Measurements from ENCODE around the gene CALML4.
"Not testable (repeated sequence)": the region's sequence is repeated elsewhere in the genome, so short reads cannot be mapped to it uniquely, and the experiment has no call there.

CALML4 gene

GRCh38 chr15:68208136-68208535, 3.0 kb upstream of the CALML4 start:
- DNase-seq (ENCODE audit: low read depth in 2 of 2): no peak

DNA sequence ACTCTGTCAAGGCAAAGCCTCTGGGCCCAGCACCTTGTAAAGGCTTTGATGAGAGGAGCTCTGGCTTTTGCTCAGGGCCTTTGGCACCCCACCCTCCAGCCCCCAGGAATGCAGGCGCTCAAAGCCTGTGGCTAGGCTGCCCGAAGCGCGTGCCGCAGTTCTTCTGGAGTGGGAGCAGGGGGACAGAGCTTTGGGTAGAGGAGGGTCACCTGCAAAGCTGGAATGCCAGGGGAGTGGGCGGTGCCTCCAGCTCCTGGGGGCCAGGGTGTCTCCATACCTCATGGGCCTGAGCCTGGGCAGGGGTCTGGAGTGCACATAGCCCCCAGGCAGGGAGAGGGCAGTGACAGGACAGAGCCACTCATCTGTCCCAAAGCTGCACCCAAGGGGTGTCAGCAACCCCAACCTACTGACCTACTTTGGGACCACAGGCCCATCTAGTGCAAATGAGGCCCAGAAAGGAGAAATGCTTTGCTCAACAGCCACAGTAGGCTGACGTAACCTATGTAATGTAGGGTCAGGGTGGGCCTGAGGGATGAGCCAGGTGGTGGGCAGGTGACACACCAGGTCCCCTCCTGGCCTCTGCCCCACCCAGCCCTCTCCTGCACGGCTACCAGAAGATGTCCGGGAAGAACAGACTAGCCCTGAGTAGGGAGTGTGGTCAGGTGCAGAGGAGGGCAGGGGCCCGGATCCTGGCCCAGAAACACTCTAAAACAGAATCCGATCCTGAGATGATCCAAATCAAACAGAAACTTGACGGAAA, 2.2 kb upstream of the CALML4 start:
- no peak for DNase-seq (ENCODE audit: low read depth in 2 of 2)

- no peak for DNase-seq (ENCODE audit: low read depth in 2 of 2)
Measured at GRCh38 chr15:68206711-68207151, 1.6 kb upstream of the CALML4 start.

- DNase-seq (ENCODE audit: low read depth in 2 of 2): no peak
Measured at GRCh38 chr15:68205954-68206539, 915 bp upstream of the CALML4 start.

DNA sequence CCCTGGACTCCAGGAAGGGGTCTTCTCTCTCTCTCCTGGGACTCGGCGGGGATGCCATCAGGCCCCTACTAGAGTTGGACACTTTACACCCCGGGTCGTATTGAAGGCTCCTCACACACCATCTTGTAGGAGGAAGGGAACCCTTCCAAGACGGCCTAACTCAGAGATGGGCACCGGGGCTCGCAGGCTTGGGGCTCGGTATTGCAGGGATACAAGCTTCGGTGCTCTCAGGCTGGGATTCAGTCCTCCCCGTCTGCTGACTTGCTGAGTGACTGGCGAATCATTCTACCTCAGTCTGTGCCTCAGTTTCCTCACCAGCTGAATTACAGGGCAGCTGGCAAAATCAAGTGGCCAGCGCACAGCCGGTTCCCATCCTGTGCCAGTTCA, 419 bp upstream of the CALML4 start:
- DNase-seq (ENCODE audit: low read depth in 2 of 2): no peak

- no peak for DNase-seq (ENCODE audit: low read depth in 2 of 2)
Measured at GRCh38 chr15:68204361-68204760, 771 bp downstream of the CALML4 start.

GRCh38 chr15:68203956-68204355, 1.2 kb downstream of the CALML4 start:
- DNase-seq (ENCODE audit: low read depth in 2 of 2): no peak

DNA sequence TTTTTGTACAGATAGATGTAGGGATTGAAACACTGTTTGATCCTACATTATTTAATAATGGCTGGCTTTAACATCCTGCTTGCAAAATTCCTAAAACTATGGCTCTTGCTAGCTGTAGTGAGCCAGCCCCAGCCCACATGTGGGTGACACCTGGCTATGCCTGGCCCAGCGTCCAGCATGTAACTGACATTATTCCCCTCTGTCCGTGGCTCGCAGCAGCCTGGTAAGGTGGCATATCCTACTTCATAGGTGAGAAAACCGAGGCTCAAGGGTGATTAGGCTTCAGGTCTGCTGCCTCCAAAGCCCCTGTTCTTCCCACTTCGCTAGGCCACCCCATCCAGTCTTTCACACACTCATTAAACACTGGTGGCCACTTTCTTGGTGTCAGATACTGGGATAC, 1.6 kb downstream of the CALML4 start:
- DNase-seq (ENCODE audit: low read depth in 2 of 2): no peak

DNA sequence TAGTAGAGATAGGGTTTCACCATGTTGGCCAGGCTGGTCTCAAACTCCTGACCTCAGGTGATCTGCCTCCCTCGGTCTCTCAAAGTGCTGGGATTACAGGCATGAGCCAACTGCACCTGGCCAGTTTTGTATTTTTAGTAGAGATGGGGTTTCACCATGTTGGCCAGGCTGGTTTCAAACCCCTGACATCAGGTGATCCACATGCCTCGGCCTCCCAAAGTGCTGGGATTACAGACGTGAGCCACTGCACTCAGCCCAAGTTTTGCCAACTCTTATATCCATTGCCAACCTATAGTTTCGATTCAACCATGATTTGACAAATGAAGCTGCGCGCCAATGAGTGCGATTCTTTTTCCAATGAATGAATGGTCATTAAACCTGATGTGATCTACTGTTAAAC, 2.1 kb downstream of the CALML4 start:
- not testable (repeated sequence) for DNase-seq (ENCODE audit: low read depth in 2 of 2)

- no peak for DNase-seq (ENCODE audit: low read depth in 2 of 2)
Measured at GRCh38 chr15:68201879-68202261, 3.3 kb downstream of the CALML4 start.

- no peak for DNase-seq (ENCODE audit: low read depth in 2 of 2)
Measured at GRCh38 chr15:68201153-68201878, 3.8 kb downstream of the CALML4 start.

GRCh38 chr15:68200016-68200861, 4.9 kb downstream of the CALML4 start:
- DNase-seq (ENCODE audit: low read depth in 2 of 2): no peak

- DNase-seq (ENCODE audit: low read depth in 2 of 2): no peak
Measured at GRCh38 chr15:68199340-68199739, 5.8 kb downstream of the CALML4 start.

DNA sequence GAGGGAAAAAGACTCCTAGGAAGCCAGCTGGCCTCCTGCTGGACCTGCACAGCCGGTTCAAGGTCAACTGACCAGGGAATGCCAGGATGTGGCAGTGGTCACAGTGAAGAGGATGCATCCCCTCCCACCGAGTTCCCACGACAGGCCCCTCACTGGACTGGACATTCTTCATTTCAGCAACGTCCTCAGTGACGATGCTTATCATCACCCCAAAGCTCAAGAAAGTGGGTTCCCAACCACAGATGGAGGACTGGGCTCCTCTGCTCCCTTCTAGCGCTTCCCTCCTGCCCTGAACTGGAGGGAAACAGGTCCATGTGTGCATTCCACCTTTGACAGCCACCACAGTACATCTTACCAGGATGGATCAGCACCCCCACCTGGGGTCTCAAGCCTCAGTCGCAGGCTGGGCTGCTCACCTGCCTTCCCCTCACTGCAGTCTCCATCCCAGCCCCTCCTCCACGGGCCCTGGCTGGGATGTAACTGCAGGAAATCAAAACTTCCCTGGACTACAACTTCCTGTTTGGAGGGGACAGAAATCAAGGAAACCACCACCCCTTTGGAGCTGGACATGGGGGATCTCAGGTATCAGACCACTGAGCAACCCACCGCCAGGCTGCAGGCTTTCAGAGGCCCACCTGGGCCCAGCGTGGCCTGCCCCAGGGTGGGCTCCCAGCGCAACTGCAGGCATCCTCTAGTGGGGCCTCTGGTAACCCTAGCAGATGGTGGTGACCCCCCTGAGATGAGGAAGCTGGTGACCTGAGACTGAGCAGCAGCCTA, 7.3 kb downstream of the CALML4 start:
- no peak for DNase-seq (ENCODE audit: low read depth in 2 of 2)

DNA sequence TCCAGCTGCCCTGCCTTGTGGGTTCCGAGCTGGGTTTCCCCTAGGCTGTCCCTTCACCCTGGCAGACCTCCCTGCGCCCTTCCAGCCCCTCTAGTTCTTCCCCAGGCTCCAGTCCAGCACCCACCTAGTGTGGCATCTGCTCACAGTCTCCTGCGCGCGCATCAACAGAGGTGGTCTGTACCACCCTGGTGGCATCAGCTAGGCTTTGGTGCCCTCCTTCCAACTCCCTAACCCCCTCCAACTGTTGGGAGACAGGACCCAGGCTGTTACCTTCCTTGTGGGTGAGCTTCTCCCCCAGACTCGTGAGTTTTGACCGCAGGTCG, 8.0 kb downstream of the CALML4 start:
- DNase-seq (ENCODE audit: low read depth in 2 of 2): no peak

- no peak for DNase-seq (ENCODE audit: low read depth in 2 of 2)
Measured at GRCh38 chr15:68196445-68197169, 8.5 kb downstream of the CALML4 start.

DNA sequence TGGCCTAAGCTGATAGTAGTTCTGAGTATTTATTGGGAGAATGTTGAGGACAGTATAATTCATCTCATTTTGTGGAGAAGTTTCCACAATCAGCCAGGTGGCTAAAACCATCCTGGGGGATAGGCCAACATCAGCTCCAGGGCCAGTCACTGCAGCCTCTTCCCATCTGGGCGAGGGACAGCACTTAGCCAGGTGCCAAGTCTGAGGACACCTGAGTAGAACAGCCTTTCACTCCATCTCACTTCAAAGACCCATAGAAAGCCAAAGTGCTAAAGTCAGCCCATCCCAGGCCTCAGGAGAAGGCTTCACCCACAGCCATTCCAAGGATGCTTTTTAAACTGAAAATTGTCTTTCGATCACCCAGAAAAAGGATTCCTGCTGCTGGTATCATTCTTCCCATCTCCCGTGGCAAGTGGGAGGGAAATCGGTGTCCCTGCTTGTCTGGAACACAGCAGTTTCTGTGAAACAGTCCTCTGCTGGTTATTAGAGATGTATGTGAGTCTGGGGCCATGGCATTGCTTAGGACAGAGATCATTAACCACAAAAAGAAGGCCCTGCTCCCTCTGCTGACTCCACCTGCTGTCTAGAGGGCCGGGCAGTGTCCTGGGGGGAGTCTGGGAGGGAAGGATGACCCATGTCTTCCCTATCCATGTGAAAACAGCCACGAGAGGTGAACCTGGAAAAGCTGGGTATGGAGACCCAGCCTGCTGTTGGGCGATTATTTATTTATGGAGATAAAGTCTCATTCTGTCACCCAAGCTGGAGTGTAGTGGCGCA, 9.6 kb downstream of the CALML4 start:
- DNase-seq (ENCODE audit: low read depth in 2 of 2): no peak

- DNase-seq (ENCODE audit: low read depth in 2 of 2): no peak
Measured at GRCh38 chr15:68192804-68193486, 12.2 kb downstream of the CALML4 start.

- no peak for DNase-seq (ENCODE audit: low read depth in 2 of 2)
Measured at GRCh38 chr15:68192117-68192516, 13.0 kb downstream of the CALML4 start.
